GM18526 (cell line): ENCODE measurements around the gene ZNF423.

ENCODE experiments used
- POLR2A ChIP-seq: IDR thresholded peaks from 3 replicates; pipeline ENCODE4 v1.6.1; 2011; ENCODE audit not compliant: insufficient read length; ENCODE audit errors: extremely low read depth

ZNF423 gene

GRCh38 chr16:49639739-49640431 lies 216.0 kb downstream of the ZNF423 start:
- TF ChIP-seq POLR2A, result no peak

GRCh38 chr16:49638673-49639610 lies 217.0 kb downstream of the ZNF423 start:
- TF ChIP-seq POLR2A, result no peak

- no peak for TF ChIP-seq POLR2A
Measured at GRCh38 chr16:49637933-49638672, 217.8 kb downstream of the ZNF423 start.

- no peak for TF ChIP-seq POLR2A
Measured at GRCh38 chr16:49637511-49637910, 218.4 kb downstream of the ZNF423 start.

- TF ChIP-seq POLR2A, result no peak
Measured at GRCh38 chr16:49636608-49637007, 219.3 kb downstream of the ZNF423 start.

GRCh38 chr16:49635591-49636581 lies 220.0 kb downstream of the ZNF423 start:
- no peak for TF ChIP-seq POLR2A

GRCh38 chr16:49635009-49635350 lies 220.9 kb downstream of the ZNF423 start:
- TF ChIP-seq POLR2A, result no peak

GRCh38 chr16:49634235-49635008 lies 221.5 kb downstream of the ZNF423 start:
- TF ChIP-seq POLR2A, result no peak

GRCh38 chr16:49632795-49633184 lies 223.1 kb downstream of the ZNF423 start:
- no peak for TF ChIP-seq POLR2A

GRCh38 chr16:49632086-49632794 lies 223.7 kb downstream of the ZNF423 start:
- TF ChIP-seq POLR2A, result no peak

- no peak for TF ChIP-seq POLR2A
Measured at GRCh38 chr16:49631187-49632041, 224.5 kb downstream of the ZNF423 start.

- no peak for TF ChIP-seq POLR2A
Measured at GRCh38 chr16:49630783-49631182, 225.1 kb downstream of the ZNF423 start.
